Activated T-cell treated with anti-CD3 and anti-CD28 coated beads for 4 hours (primary cell): ENCODE measurements around the gene ZWILCH.
"Not testable (repeated sequence)": the region's sequence is repeated elsewhere in the genome, so short reads cannot be mapped to it uniquely, and the experiment has no call there.

Experiments
- DNase-seq: peaks from one replicate; pipeline ENCODE4 v3.0.0-alpha.2; 2020

ZWILCH gene

GRCh38 chr15:66504563-66505429 lies at the start of gene ZWILCH, which contains the start of gene RPL4:
Gene ZWILCH (plus strand): TSS chr15:66505326. CDS start chr15:66505339, 13 bp downstream.
Gene RPL4 (minus strand): TSS chr15:66504855. CDS start chr15:66504790, 65 bp downstream.
- peak; percentile 65 for DNase-seq

DNA sequence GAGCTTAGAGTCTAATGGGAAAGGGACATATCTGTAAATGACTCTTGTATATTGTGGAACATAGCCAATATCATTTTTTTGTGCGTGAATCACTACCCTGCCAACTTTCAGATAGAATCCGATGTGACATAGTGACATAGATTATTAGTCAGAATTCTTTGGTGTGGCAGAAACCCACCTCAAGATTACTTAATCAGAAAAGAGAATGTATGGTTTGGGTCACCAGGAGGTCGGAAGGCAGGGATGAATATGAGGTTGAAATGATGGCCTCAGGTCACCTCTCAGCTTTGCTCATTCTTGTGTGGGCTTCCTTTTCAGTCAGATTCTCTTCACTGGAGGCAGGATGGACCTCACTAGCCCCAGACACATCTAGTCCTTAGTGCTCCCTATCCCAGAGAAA lies 48.9 kb upstream of the ZWILCH start:
- DNase-seq: no peak

DNA sequence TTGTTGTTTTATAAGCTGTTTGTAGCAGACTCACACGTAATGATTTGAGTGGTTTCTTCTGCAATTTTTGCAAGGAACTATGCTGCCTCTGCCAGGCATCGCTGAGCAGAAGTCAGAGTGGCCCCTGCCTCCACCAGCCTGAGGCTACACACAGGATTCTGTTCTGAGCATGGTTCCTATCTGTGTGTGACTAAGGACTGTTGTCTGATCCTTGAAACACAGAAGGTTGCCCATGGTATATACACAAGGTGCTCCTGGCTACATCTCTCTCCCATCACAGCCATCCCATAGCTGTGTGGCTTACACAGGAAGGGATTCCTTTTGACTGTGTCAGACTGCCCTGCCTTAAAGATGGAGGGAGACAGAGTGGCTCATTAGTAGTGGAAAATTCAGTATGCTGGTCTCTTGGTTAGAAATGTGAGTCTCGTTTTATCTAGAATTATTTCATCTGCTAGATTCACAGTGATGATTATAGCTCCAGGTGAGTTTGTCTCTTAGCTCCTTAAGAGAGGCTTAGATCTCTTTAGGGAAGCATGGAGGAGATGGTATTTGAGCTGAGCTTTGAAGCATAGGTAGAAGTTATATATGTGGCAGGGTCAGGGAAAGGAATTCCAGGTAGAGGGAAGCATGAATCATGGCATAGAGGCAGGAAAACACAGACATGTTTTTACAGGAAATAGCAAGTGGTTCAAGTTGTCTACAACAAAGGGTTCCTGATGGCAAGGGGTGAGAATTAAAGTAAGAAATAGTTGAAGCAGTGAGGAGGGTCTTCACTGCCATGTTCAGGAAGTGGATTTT lies 45.1 kb upstream of the ZWILCH start:
- no peak for DNase-seq

DNA sequence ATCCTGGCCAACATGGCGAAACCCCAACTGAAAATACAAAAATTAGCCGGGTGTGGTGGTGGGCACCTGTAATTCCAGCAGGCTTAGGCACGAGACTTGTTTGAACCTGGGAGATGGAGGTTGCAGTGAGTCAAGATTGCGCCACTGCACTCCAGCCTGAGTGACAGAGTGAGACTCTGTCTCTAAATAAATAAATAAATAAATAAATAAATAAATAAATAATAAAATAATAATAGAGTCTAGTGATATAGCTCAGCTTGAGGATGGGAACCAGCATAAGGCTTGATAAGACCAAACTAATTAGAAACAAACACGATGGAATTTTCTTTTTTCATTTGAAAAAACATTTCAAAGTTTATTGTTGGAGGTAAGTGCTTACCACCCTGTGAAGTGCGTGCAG lies 43.8 kb upstream of the ZWILCH start:
- not testable (repeated sequence) for DNase-seq

DNA sequence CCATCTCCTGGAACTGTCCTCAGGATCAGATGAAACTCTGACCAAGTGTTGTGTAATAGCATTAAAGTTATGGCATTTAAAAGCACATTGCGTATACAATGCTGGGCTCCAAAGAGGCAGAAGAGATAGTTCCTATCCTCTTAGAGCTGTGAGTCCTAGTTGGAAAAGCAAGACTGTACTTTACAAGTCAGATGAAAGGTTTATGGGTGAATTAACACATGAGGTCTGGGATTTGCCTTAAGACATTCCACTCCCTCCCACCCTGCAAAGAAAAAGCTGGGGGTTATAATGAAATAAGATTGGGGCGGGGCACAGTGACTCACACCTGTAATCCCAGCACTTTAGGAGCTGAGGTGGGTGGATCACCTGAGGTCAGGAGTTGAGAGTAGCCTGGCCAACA lies 43.2 kb upstream of the ZWILCH start:
- no peak for DNase-seq

DNA sequence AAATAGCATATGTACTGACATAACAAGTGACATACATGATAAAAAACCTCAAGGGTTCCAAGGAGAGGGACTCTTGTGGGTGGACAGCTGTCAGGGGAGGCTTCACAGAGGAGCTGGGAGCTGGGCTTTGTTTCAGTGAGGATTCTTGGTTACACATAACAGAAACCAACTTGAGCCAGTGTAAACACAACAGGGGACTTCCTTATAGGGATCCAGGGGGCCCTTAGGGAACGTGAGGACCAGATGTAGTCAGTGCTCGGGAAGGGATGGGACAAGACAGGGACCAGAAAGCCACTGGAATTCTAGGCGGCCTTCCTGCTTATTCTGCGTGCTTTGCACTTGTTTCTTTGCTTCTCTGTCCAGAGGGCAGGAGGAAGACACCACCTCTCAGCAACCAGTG lies 42.5 kb upstream of the ZWILCH start:
- DNase-seq: no peak

GRCh38 chr15:66465294-66465693 lies 39.8 kb upstream of the ZWILCH start:
- DNase-seq: not testable (repeated sequence)

GRCh38 chr15:66467162-66468040 lies 37.7 kb upstream of the ZWILCH start:
- DNase-seq: not testable (repeated sequence)

GRCh38 chr15:66470825-66471224 lies 34.3 kb upstream of the ZWILCH start:
- DNase-seq: not testable (repeated sequence)

GRCh38 chr15:66472176-66472999 lies 32.7 kb upstream of the ZWILCH start:
- peak; percentile 2 for DNase-seq

- DNase-seq: no peak
These were observed 31.0 kb upstream of the ZWILCH start for GRCh38 chr15:66474135-66474534.

DNA sequence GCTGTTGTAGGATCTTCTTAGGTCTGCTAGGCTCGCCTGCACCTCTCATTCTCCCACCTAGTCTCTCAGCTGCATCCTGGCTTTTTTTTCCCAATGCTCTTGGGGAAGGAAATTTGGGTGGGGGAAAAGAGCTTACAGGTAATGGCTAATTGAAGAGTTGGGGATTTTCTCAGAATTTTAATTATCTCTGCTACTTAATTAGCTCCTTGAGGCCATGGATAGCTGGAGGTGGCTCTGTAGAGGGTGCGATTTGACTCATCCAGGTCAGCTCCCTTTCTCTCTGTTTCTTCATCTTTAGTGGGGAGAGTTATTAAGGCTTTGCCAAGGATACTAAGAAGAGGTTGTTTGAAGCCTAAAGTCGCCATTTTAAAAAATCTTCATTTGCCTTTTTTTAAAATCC lies 30.2 kb upstream of the ZWILCH start:
- no peak for DNase-seq

DNA sequence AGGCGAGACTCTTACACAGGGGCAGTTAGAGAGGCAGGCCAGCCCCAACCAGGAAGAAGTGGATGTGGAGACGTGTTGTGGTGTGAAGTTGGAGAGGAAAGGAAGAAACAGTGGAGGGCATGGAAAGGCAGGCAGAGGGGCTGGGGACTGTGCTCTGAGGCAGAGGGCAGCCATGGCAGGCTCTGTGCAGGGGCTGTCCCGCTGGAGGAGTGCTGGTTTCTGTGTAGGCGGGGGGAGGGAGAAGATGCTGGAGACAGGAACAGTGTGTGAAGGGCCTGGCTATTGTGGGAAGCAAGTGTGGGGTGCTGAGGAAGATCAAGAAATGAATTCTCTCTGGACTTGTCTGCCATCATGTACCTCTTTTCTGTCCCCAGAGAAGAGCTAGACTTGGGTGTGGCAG lies 28.6 kb upstream of the ZWILCH start:
- no peak for DNase-seq

DNA sequence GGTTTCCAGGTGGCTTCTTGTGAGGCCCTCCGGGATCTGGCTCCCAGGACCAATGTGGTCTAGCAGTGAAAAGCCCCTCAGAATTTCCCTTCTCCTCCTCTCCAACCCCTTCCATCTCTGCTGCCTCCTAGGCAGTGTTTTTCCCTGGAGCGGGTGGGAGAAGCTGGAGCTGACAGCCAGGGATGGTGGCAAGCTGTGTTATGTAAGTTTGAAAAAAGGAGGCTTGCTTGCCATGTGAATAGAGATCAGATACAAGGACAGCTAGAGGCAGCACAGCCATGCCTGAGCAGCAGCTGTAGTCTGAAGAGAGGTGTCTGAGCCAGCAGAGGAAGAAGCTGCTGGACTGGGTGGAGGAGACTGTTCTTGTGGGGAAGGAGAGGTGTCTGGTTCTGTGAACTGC lies 28.1 kb upstream of the ZWILCH start:
- no peak for DNase-seq

GRCh38 chr15:66480267-66480666 lies 24.9 kb upstream of the ZWILCH start:
- DNase-seq: no peak

- no peak for DNase-seq
These were observed 23.8 kb upstream of the ZWILCH start for GRCh38 chr15:66481107-66481856.

DNA sequence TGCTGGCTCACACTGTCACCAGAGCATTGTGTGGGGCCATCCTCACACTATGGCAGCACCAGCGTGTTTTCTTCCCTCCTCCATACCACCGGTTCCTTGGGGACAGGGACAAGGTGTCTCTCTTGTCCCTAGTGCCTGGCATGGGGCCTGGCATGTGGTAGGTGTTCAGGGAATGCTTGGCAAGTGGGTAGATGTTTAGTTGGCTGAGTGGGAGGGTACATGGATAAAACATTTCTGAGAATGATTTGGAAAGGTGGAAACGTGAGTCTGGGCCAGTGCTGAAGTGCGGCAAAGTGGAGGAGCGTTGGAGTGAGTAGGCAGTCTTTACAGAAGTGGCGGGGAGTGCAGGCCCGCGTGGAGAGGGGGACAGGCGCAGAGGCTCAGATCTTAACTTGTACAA lies 22.6 kb upstream of the ZWILCH start:
- DNase-seq: no peak

- DNase-seq: no peak
These were observed 22.0 kb upstream of the ZWILCH start for GRCh38 chr15:66483131-66483566.

- no peak for DNase-seq
These were observed 20.5 kb upstream of the ZWILCH start for GRCh38 chr15:66484539-66485112.

DNA sequence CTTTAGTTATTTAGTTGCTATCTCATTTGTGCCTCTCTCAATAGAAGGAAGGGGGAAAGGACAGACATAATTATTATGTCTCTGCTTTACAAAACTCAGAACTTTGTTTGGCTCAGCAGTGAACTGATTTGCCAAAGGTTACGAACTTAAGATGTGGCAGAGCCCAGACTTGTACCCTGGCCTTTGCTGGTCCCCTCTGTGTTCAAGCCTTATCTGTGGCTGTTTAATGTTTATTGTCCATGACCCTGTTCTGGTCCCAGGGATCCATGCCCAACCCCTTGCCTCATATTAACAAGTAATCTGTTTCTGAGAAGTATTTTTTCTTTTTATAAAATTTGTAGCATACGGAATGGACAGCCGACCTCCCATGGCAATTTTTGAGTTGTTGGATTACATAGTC lies 18.2 kb upstream of the ZWILCH start:
- DNase-seq: no peak

GRCh38 chr15:66488525-66488924 lies 16.6 kb upstream of the ZWILCH start:
- DNase-seq: no peak
